HG03196 (cell line): ENCODE results near the gene HSP90AB1.
"Not testable (repeated sequence)": the region's sequence is repeated elsewhere in the genome, so short reads cannot be mapped to it uniquely, and the experiment has no call there.

Experiments used
- ATAC-seq: cut with Tn5 transposase; IDR thresholded peaks from one replicate; pipeline ENCODE4 v1.9.1; 2021; ENCODE audit not compliant: unreplicated experiment

The HSP90AB1 gene

GRCh38 chr6:44222486-44223318, 24.2 kb upstream of the HSP90AB1 start:
- ATAC-seq: no peak

GRCh38 chr6:44223319-44224028, 23.4 kb upstream of the HSP90AB1 start, which contains the start of gene SLC29A1:
SLC29A1 (plus strand) TSS chr6:44223595; CDS start chr6:44227314, 3,719 bp downstream.
- ATAC-seq: no peak

GRCh38 chr6:44224029-44224964, 22.6 kb upstream of the HSP90AB1 start:
- no peak for ATAC-seq

GRCh38 chr6:44224965-44225305, 22.0 kb upstream of the HSP90AB1 start:
- ATAC-seq: no peak

GRCh38 chr6:44225579-44226325, 21.1 kb upstream of the HSP90AB1 start:
- no peak for ATAC-seq

- no peak for ATAC-seq
These were observed 20.3 kb upstream of the HSP90AB1 start for GRCh38 chr6:44226368-44227147.

GRCh38 chr6:44227148-44227793, 19.6 kb upstream of the HSP90AB1 start:
- no peak for ATAC-seq

- no peak for ATAC-seq
These were observed 18.9 kb upstream of the HSP90AB1 start for GRCh38 chr6:44228031-44228430.

- no peak for ATAC-seq
These were observed 18.5 kb upstream of the HSP90AB1 start for GRCh38 chr6:44228433-44228832.

GRCh38 chr6:44228836-44229235, 18.1 kb upstream of the HSP90AB1 start:
- ATAC-seq: no peak

- ATAC-seq: no peak
These were observed 17.4 kb upstream of the HSP90AB1 start for GRCh38 chr6:44229376-44230033.

GRCh38 chr6:44230034-44230675, 16.7 kb upstream of the HSP90AB1 start:
- ATAC-seq: no peak

- not testable (repeated sequence) for ATAC-seq
These were observed 15.5 kb upstream of the HSP90AB1 start for GRCh38 chr6:44231426-44231825.

- no peak for ATAC-seq
These were observed 14.0 kb upstream of the HSP90AB1 start for GRCh38 chr6:44232676-44233566.

- no peak for ATAC-seq
These were observed 13.3 kb upstream of the HSP90AB1 start for GRCh38 chr6:44233567-44234100.

- no peak for ATAC-seq
These were observed 12.5 kb upstream of the HSP90AB1 start for GRCh38 chr6:44234101-44235025.
